ENCODE data around the gene URB1. TPM values are rescaled to one million over a fixed set of nuclear protein-coding genes. Genes with fewer than 3 reads are reported as not detected.
"Not testable (repeated sequence)": the region's sequence is repeated elsewhere in the genome, so short reads cannot be mapped to it uniquely, and the experiment has no call there.

The URB1 gene
- total RNA-seq, 1 experiment from 2014 or later: 17.4 TPM

- peaks cover 100% of the 10 kb centered on the region for H3K36me3 ChIP-seq
- no peak for DNase-seq (ENCODE audit: low read depth in 1 of 2, low spot score in 2 of 2)
- H3K4me3 ChIP-seq: no peak overlapping the region
- no peaks in the 10 kb centered on the region for H3K4me1 ChIP-seq (replicated peaks)
- no peaks in the 10 kb centered on the region for H3K9me3 ChIP-seq (replicated peaks)
- no peaks in the 10 kb centered on the region for H3K27me3 ChIP-seq (replicated peaks)
- H3K27ac ChIP-seq: no peak overlapping the region
Observed at GRCh38 chr21:32321480-32321879, 71.3 kb downstream of the URB1 start.

- H3K27ac ChIP-seq: no peak overlapping the region
- DNase-seq (ENCODE audit: low read depth in 1 of 2, low spot score in 2 of 2): no peak
- H3K27me3 ChIP-seq (replicated peaks): no peaks in the 10 kb centered on the region
- no peak overlapping the region for H3K4me3 ChIP-seq
- peaks cover 100% of the 10 kb centered on the region for H3K36me3 ChIP-seq
- no peaks in the 10 kb centered on the region for H3K4me1 ChIP-seq (replicated peaks)
- no peaks in the 10 kb centered on the region for H3K9me3 ChIP-seq (replicated peaks)
Observed at GRCh38 chr21:32320726-32321125, 72.1 kb downstream of the URB1 start.

GRCh38 chr21:32320059-32320458, 72.8 kb downstream of the URB1 start:
- H3K27me3 ChIP-seq (replicated peaks): no peaks in the 10 kb centered on the region
- peaks cover 93% of the 10 kb centered on the region for H3K36me3 ChIP-seq
- DNase-seq (ENCODE audit: low read depth in 1 of 2, low spot score in 2 of 2): no peak
- no peak overlapping the region for H3K27ac ChIP-seq
- no peaks in the 10 kb centered on the region for H3K9me3 ChIP-seq (replicated peaks)
- no peak overlapping the region for H3K4me3 ChIP-seq
- no peaks in the 10 kb centered on the region for H3K4me1 ChIP-seq (replicated peaks)

GRCh38 chr21:32319012-32319411, 73.8 kb downstream of the URB1 start:
- Histone ChIP-seq H3K4me1 (replicated peaks) (no peaks in the 10 kb centered on the region), H3K36me3 (peaks cover 85% of the 10 kb centered on the region), H3K9me3 (replicated peaks) (no peaks in the 10 kb centered on the region), H3K27ac (no peak overlapping the region), H3K27me3 (replicated peaks) (no peaks in the 10 kb centered on the region), H3K4me3 (no peak overlapping the region)
- no peak for DNase-seq (ENCODE audit: low read depth in 1 of 2, low spot score in 2 of 2)

GRCh38 chr21:32317726-32318125, 75.1 kb downstream of the URB1 start:
- Histone ChIP-seq H3K4me3 (no peak overlapping the region), H3K4me1 (replicated peaks) (no peaks in the 10 kb centered on the region), H3K27ac (no peak overlapping the region), H3K27me3 (replicated peaks) (no peaks in the 10 kb centered on the region), H3K9me3 (replicated peaks) (no peaks in the 10 kb centered on the region), H3K36me3 (peaks cover 85% of the 10 kb centered on the region)
- DNase-seq (ENCODE audit: low read depth in 1 of 2, low spot score in 2 of 2): no peak

GRCh38 chr21:32316361-32317215, 76.2 kb downstream of the URB1 start:
- H3K4me1 ChIP-seq (replicated peaks): no peaks in the 10 kb centered on the region
- no peak overlapping the region for H3K4me3 ChIP-seq
- no peak overlapping the region for H3K27ac ChIP-seq
- no peak for DNase-seq (ENCODE audit: low read depth in 1 of 2, low spot score in 2 of 2)
- H3K9me3 ChIP-seq (replicated peaks): no peaks in the 10 kb centered on the region
- peaks cover 84% of the 10 kb centered on the region for H3K36me3 ChIP-seq
- no peaks in the 10 kb centered on the region for H3K27me3 ChIP-seq (replicated peaks)

GRCh38 chr21:32315511-32316281, 77.1 kb downstream of the URB1 start:
- no peaks in the 10 kb centered on the region for H3K9me3 ChIP-seq (replicated peaks)
- peaks cover 75% of the 10 kb centered on the region for H3K36me3 ChIP-seq
- H3K4me3 ChIP-seq: no peak overlapping the region
- H3K27ac ChIP-seq: no peak overlapping the region
- no peak for DNase-seq (ENCODE audit: low read depth in 1 of 2, low spot score in 2 of 2)
- no peaks in the 10 kb centered on the region for H3K27me3 ChIP-seq (replicated peaks)
- no peaks in the 10 kb centered on the region for H3K4me1 ChIP-seq (replicated peaks)

- DNase-seq (ENCODE audit: low read depth in 1 of 2, low spot score in 2 of 2): no peak
- no peaks in the 10 kb centered on the region for H3K9me3 ChIP-seq (replicated peaks)
- no peaks in the 10 kb centered on the region for H3K27me3 ChIP-seq (replicated peaks)
- H3K4me3 ChIP-seq: no peak overlapping the region
- peaks cover 66% of the 10 kb centered on the region for H3K36me3 ChIP-seq
- H3K4me1 ChIP-seq (replicated peaks): no peaks in the 10 kb centered on the region
- no peak overlapping the region for H3K27ac ChIP-seq
Observed at GRCh38 chr21:32314806-32315205, 78.0 kb downstream of the URB1 start.

- Histone ChIP-seq H3K36me3 (peaks cover 54% of the 10 kb centered on the region), H3K27me3 (replicated peaks) (no peaks in the 10 kb centered on the region), H3K4me3 (no peak overlapping the region)
Observed at GRCh38 chr21:32312976-32313375, 79.8 kb downstream of the URB1 start.

GRCh38 chr21:32312326-32312725, 80.5 kb downstream of the URB1 start:
- H3K4me3 ChIP-seq: no peak overlapping the region
- H3K36me3 ChIP-seq: peaks cover 49% of the 10 kb centered on the region
- no peaks in the 10 kb centered on the region for H3K27me3 ChIP-seq (replicated peaks)
- H3K4me1 ChIP-seq (replicated peaks): no peaks in the 10 kb centered on the region
- no peak for DNase-seq (ENCODE audit: low read depth in 1 of 2, low spot score in 2 of 2)
- no peak overlapping the region for H3K27ac ChIP-seq
- H3K9me3 ChIP-seq (replicated peaks): no peaks in the 10 kb centered on the region

More at GRCh38 chr21:32312976-32313375, 79.8 kb downstream of the URB1 start:
- no peak for DNase-seq (ENCODE audit: low read depth in 1 of 2, low spot score in 2 of 2)
- Histone ChIP-seq H3K27ac (no peak overlapping the region), H3K9me3 (replicated peaks) (no peaks in the 10 kb centered on the region), H3K4me1 (replicated peaks) (no peaks in the 10 kb centered on the region)

- no peaks in the 10 kb centered on the region for H3K27me3 ChIP-seq (replicated peaks)
- H3K27ac ChIP-seq: no peak overlapping the region
- H3K9me3 ChIP-seq (replicated peaks): no peaks in the 10 kb centered on the region
- no peak for DNase-seq (ENCODE audit: low read depth in 1 of 2, low spot score in 2 of 2)
- H3K36me3 ChIP-seq: peaks cover 43% of the 10 kb centered on the region
- no peaks in the 10 kb centered on the region for H3K4me1 ChIP-seq (replicated peaks)
- no peak overlapping the region for H3K4me3 ChIP-seq
Observed at GRCh38 chr21:32311621-32312020, 81.2 kb downstream of the URB1 start.

GRCh38 chr21:32310976-32311375, 81.8 kb downstream of the URB1 start:
- not testable (repeated sequence) for H3K4me1 ChIP-seq (replicated peaks); H3K4me3 ChIP-seq; DNase-seq (ENCODE audit: low read depth in 1 of 2, low spot score in 2 of 2); H3K9me3 ChIP-seq (replicated peaks); H3K27me3 ChIP-seq (replicated peaks); H3K27ac ChIP-seq
- H3K36me3 ChIP-seq: peaks cover 39% of the 10 kb centered on the region

GRCh38 chr21:32309906-32310460, 82.8 kb downstream of the URB1 start:
- Histone ChIP-seq H3K36me3 (peaks cover 40% of the 10 kb centered on the region), H3K9me3 (replicated peaks) (no peaks in the 10 kb centered on the region)

GRCh38 chr21:32308696-32309095, 84.1 kb downstream of the URB1 start:
- Histone ChIP-seq H3K4me1 (replicated peaks) (no peaks in the 10 kb centered on the region), H3K4me3 (no peak overlapping the region), H3K9me3 (replicated peaks) (no peaks in the 10 kb centered on the region), H3K27ac (no peak overlapping the region), H3K27me3 (replicated peaks) (no peaks in the 10 kb centered on the region), H3K36me3 (peaks cover 34% of the 10 kb centered on the region)
- no peak for DNase-seq (ENCODE audit: low read depth in 1 of 2, low spot score in 2 of 2)

More at GRCh38 chr21:32309906-32310460, 82.8 kb downstream of the URB1 start:
- Histone ChIP-seq H3K4me1 (replicated peaks) (no peaks in the 10 kb centered on the region), H3K27ac (no peak overlapping the region), H3K4me3 (no peak overlapping the region), H3K27me3 (replicated peaks) (no peaks in the 10 kb centered on the region)
- DNase-seq (ENCODE audit: low read depth in 1 of 2, low spot score in 2 of 2): no peak
